ENCODE data around the gene LIX1.
"Not testable (repeated sequence)": the region's sequence is repeated elsewhere in the genome, so short reads cannot be mapped to it uniquely, and the experiment has no call there.

Gene LIX1

DNA sequence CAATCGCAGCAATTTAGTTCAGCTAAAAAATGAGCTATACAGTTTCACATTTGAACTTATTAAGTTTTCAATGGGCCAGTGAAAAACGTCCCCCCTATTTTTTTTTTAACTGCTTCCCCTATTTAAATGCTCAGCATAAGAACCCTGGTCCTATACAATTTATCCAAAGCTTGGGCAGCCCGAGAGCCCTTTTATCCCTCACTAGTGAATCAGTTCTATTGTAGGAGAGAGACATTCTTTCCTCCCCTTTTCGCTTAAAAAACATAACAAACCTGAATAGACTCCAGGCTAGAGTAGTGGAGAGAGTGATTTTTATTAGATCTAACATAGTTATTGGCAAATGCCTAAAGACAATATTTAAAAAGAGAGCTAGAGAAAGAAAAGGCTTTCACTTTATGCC, 1.4 kb downstream of the LIX1 start:
- DNase-seq (ENCODE audit: low read depth): no peak

DNA sequence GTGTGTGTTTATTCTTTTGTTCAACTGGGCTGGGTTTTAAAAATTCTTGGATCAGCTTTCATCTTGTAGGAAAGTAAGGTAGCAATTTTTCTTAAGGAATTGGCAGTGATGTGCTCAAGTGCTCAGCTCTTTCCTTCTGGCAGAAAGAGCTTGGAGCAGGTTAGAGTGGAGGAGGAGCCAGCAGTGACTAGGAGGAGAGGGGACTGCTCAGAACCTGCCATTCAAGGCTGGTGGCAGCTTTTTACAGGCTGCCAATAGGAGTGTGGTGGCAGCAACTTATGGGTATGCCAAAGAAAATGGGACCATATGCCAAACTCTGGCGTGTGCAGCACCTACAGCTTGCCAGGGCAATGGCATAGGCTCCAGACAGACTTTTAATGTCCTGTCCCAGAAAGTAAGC, 2.2 kb downstream of the LIX1 start:
- not testable (repeated sequence) for DNase-seq (ENCODE audit: low read depth)

DNA sequence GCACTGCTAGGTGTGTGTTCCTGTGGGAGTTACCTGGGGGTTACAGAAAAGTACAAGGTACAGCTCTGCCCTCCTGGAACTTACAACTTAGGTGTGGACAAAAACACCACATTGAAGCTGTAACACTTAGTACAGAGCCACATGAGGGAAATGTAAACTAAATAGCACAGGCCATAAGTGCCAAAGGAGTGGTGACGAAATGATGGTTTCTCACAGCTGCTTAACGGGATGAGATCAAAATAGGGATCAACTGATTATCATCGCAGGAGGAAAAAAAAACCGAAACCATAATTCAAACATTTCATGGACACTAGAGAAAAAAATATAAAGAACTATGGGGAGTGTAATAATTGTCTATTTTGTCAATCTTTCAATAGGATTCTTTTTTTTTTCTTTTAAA, 5.9 kb downstream of the LIX1 start:
- DNase-seq (ENCODE audit: low read depth): no peak

DNA sequence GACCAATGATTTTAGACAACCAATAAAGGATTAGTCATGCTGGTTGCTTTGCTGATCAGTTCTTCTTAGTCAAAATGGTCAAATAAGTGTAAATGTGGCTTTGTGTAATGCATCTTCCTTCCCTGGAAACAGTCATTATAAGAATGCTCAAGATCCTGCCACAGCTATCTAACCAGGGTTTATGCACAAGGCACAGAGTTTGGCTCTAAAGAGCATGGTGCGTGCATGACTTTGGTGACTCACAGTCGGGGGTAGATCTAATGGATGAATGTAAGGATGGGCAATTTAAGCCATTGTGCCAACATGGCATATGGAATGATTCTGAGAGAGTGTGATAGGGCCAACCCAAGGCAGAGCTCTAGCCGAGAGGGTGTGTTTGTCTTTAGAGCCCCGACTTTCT, 6.5 kb downstream of the LIX1 start:
- DNase-seq (ENCODE audit: low read depth): no peak

DNA sequence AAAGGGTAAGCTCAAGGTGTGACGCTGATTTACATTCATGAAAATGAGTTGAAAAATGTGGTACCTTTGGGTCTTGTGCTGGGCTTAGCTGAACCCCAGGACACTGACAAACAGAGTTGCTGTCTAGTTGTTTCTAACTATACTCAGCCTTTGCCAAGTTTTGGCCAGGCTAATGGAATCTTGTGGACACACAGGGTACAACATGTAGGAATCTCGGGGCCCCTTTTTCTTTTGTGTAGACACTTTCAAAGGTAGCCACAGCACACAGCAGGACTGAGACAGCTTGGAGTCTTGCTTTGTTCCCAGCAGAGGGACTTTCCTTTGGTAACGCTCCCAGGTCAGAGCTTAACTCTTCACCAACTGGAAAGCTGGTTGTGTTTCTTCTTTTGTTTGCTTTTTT, 7.8 kb downstream of the LIX1 start:
- DNase-seq (ENCODE audit: low read depth): no peak

DNA sequence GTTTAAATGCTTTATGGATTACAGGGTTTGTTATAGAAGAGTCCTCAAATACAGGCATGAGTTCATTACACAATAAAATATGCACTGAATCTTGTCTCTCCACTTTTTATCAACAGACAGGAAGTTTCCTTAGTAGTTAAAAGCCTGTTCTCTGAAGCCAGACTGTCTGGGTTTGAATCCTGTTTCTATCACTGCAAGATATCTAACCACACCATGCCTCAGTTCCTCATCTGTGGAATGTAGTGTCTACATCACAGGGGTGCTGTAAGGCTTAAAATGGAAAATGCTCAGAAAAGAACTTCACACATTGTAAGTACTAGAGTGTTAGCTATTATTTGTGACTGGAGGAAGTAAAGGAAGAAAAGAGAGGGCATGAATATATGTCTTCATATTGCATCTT, 9.3 kb downstream of the LIX1 start:
- DNase-seq (ENCODE audit: low read depth): no peak

DNA sequence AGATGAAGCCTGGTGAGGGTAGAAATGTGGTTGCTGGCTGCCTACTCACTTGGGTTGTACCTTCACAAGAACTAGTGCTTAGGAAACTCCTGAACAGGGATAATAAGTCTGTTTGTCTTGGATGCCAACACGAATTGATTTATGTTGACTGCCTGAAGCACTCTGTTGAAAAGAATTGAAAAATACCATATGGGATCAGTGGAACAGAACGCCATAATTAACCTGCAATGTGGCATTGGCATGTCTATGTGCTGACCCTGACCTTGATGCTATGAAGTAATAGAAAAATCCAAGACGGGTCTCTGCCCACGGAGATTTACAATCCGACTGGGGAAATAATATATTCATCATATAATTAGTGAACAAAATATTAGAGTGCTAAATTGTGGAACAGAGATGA, 10.5 kb downstream of the LIX1 start:
- no peak for DNase-seq (ENCODE audit: low read depth)

DNA sequence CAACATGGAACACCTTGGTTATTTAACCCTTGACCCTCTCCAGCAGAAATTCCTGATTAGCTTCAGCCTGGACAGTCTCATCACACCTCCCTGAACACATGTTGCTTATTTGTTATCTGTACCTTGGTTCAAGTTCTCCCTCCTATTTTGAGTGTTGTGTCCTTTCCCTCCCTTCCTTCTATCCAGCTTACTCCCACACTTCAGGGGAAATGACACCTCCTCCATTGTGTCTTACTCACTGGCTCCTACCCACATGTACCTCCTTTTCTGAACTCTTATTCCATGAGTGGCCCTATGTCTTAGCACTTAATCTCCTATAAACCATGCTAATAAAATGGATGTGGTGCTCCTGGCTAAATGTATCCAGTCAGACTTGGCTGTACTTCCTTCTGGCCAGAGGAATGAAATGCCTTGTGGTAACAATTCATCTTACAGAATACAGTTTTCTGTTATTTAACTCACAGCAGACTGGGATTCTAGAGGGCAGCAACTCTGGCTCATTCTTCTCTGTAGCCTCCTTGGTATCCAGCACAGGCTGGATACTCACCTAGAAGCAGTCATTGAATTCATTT, 11.2 kb downstream of the LIX1 start:
- no peak for DNase-seq (ENCODE audit: low read depth)

DNA sequence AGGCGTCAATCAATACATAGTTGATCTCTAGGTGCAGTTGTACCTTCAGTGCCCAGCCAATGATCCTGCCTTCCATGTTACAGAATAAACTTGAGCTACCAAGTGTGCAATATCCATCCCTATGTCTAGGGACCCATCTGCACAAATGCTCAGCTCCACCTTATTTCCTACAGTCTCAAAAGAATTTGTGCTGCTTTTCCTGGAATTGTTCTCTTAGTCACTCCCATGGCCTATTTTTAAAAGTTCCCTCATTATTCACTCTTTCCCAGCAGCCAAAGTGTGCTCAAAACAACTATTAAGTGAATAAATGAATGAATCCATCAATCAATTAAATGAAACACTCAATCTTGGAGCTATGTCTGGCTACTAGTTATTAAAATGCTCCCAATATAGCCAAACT, 14.7 kb downstream of the LIX1 start:
- no peak for DNase-seq (ENCODE audit: low read depth)

DNA sequence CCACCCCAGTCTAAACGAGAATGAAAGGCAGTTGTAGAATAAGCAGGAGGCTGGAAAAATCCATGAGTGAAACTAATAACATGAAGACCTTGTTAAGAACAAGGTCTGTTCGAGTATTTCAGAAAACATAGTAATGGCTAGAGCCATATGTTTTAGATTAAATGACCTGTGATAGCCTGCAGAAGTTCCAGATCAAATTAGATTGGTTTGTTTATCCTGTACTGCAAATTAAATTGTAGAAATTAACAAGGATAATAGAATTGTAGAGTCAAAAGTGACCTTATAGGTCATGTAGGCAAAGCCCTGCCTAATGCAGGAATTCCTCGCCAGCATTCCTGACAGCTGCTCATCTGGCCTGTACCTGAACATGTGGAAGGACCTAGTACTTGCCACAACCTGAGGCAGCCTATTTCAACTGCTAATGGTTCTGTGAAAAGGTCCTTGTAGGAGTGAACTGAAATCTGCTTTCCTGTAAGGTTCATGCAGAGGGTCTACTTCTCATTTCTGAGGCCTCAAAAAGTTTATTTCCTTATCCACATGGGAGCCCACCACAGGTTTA, 17.2 kb downstream of the LIX1 start:
- no peak for DNase-seq (ENCODE audit: low read depth)

DNA sequence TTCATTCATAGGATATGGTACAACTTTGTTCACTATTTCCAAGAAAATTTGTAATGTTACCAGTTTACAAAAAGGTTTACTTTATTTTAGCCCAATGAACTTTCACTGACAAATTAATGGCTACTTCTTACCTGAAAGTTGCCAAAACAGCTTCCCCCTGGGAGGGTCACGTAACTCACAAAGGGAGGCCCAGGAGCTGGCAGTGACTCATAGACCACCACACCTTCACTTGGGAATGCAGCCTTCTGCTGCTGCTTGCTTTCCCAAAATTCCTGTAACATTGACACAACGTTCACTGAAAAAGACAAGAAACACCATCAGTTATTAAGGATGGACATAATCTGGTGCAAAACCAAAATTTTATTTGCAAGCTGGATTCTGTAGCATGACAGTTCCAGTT, 18.1 kb downstream of the LIX1 start:
- DNase-seq (ENCODE audit: low read depth): no peak

DNA sequence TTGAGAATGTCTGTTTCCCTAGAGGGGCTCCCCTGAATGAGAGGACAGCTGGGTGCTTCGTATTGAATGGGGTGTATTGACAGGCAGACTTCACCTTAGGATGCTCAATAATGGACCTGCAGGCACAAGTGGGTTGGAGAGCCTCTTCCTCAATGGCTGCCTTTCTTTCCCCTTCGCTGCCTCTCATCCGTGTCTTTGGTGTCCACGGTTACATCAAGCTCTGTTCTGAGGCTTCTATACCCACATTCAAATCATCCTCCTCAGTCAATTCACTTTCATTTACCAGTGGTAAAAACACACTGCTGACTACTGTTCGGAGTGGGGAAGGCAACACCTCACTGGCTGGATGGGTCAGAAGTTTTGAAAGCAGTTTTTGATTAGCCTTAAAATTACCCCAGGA, 20.6 kb downstream of the LIX1 start:
- no peak for DNase-seq (ENCODE audit: low read depth)

DNA sequence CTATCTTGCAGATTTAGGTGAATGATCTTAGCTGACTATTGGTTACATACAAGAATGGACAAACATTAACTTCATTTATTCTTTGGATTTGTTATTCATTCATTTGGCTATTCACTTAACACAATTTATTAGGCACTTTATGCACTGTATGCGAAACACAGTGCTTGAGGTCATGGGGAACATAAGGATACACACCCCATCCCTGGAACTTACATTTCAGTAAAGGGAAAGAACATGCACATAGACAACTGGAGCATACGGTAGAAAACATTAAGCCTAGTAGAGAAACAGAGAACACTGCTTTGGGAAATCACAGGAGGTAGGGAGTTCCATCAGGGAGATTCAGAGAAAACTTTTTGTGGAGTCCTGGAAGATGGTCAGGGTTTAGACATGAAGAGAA, 22.2 kb downstream of the LIX1 start:
- DNase-seq (ENCODE audit: low read depth): no peak

DNA sequence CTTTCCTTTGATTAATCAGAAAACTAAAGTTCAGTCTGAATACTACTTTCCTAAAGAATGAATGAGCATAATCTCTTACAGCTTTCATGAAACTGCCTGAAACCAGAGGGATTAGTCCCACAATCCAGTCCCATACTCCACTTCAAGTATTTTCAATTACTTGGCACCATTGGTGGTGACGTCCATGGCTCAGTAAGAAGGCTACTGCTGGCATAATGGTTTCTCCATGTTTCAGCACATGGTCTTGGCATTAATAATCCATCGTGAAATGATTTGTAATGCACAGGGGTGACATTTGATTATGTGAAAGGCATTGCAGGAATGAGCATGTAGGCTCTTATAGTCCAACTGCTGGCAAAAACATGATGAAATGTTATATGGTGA, 23.4 kb downstream of the LIX1 start:
- DNase-seq (ENCODE audit: low read depth): no peak

DNA sequence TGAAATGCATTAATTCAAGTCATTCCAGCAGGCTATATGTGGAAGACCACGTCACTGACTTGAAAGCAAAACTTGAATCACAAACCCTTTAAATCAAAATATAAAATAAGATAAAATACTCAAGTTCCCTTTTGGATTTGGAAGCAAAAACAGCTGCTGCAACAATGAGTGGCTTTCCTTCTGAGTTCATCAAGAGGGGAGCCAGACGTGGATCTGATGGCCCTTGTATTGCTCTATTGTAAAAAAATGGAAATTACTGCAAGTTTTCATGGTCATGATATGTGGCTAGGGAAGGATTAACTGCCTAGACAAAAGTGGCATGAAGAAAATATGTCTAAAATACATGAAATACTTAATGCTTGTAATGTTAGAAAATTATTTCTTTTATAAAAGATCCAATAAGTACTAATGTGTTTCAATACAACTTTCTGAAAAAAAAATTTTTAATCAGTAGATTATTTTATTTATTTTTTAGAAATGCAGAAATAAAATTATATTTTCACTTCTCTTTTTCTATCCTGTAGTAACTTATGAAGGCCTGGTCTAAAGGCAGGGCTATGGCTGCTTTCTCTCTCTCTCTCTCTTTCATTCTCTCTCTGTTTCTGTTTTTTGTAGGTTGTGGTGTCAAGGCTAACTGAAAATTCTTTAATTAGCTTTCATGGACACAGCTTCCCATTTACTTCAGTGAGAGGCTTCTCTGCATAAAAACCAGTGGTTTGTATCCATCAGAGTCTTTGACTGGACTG, 24.0 kb downstream of the LIX1 start:
- no peak for DNase-seq (ENCODE audit: low read depth)

DNA sequence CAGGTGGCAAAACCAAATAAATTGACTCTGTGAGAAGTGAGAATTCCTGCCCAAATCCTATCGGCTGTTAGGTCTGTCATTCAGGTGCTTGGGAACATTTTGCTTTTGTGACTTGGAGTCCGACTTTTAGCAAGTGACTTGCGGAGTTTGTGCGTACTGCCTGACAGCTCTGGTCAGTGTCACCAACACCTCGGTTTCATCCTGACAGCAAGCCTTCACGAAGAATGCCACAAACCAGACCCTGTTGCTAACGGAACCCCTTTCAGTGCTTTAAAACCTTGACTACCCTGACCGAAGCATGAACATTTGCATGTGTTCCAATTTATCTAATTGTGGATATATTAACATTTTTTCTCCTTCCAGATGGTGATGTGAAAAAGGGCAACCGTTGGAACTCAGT, 26.5 kb downstream of the LIX1 start:
- no peak for DNase-seq (ENCODE audit: low read depth)

DNA sequence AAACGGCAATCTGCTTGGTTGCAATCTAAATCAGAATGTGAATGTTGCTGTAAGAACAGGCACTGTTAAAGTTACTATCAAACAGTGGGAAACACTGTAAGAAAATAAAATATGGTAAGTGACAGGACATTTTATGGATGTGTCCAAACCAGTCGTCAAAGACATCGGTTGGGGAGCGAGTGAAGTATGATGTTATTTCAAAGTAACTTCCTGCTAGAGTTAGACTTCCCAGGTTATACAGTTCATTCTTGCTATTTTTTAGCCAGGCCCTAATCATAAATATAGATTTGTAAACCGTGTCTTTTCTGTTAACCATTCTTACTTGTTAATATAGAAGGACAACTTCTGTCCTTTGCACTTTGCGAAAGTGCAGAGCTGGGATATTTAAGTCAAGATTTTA, 30.2 kb downstream of the LIX1 start:
- DNase-seq (ENCODE audit: low read depth): no peak

DNA sequence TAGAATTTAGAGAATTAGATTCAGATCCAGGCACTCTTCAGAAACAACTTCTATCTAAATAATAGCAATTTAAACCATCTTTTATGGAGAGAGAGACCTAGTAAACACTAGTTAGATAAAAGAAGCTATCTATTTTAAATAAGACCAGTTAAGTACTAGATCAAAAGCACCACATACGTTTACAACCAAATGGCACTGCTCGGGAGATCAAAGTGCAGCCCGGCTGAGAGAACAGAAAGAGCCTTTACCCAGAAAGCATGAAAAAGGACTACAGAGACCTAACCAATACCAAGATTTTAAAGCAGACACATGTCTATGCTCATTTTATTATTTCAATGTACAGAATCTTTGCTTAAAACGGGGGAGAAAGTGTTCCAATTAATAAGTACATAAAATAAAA, 30.8 kb downstream of the LIX1 start:
- no peak for DNase-seq (ENCODE audit: low read depth)

DNA sequence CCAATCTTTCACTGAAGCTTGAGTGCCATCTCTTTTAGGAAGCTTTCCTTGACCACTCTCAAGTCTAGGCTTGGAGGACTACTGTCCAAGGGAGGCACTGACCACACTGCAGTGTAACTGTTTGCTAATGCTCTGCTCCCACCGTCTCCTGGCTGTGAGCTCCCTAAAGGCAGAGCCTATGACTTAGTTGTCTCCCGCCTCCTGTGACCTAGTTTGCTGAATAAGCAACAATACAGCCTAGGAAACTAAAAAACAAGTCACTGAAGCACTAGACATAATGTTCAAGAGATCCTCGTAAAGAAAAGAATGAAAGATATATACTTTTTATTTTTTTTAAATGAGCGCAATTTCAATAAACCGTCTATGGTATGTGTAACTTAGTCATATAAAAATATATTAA, 31.4 kb downstream of the LIX1 start:
- no peak for DNase-seq (ENCODE audit: low read depth)

DNA sequence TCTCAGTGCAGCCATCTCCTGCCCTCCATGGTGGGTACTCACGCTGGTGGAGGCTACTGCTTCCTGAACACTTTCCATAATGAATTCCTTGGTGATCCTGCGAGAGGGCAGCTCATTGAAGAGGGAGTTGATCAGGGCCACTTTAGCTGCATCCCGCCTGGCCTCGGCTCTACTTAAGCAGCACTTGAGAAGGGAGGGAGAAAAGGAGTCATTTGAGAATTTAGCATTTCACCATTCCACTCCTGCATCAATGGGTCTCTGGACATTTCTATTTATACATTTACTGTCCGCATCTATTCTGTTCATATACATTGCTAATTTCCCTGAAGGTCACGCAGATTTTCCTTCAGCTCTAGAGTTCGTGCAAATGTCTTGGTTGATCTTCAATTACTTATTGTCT, 35.1 kb downstream of the LIX1 start:
- DNase-seq (ENCODE audit: low read depth): no peak

DNA sequence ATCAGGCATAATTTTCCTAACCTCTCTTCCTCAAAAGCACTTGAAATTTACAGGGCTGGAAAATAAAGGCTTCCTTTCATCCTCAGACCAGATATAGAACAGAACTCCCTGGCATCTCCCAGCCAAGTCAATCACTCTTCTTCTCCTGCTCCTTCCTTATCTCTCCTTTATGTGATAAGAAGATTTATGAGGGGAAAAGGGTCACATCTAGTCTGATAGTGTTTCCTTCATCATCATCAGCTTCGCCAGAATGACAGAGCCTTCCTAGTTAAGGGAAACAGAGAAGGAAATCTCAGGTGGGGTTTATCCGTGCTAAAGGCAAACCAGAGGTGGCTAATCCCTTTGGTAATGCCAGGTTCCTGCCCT, 36.2 kb downstream of the LIX1 start:
- DNase-seq (ENCODE audit: low read depth): no peak

DNA sequence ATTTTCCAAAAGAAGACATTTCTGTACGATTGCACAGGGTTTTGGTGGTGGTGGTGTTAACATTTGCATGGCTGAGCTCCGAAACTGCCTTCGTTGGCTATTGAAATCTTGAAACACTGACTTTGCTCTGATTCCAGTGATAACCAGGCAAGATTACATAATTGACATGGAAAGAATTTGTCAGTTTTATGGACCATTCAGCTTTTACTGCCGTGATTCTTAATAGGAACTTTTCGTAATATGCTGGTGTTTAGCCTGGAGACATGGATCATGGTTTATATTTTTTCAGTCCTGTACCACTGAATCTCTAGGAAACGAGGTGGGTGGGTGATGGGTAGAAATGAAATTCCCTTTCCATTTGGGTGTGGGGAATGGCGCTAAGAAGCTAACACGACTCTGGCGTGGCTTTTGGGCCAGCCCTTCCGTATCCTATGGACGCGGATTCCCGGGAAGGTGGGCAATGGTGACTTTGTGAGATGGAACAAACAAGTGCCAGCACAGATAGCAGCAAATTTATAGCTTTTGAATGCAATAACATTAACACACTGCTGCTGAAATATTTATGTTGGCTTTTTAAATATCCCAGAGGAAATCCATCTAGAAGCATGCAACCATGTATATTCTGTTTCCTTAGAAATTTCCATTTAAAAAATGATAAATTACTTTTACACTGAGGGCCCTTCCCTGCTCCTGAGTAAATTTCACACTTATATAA, 36.8 kb downstream of the LIX1 start:
- DNase-seq (ENCODE audit: low read depth): no peak

DNA sequence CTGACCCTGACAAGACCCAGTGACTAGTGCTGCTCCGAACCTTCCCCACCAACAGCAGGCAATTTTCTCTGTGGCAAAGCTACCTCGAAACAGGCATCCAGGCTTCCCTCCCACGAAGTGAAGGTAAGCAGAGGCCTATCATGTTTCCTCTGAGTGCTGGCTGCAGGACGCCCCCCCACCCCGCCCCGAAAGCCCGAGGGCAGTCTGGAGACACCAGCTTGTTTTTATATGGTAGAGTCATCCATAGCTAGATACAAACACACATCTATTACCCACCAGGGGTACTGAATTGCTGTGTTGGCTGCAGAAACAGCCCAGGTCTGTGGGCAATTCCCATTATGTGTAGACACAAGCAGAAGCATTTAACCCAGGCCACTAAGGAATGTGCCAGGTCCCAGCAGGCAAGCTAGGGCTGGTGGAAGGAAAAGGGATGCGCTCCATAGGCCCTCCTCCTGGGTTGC, 40.4 kb downstream of the LIX1 start:
- DNase-seq (ENCODE audit: low read depth): no peak

All from T-helper 22 cell (primary cell).